ENCODE data around the gene B3GALT5.
"Not testable (repeated sequence)": the region's sequence is repeated elsewhere in the genome, so short reads cannot be mapped to it uniquely, and the experiment has no call there.

Gene B3GALT5

DNA sequence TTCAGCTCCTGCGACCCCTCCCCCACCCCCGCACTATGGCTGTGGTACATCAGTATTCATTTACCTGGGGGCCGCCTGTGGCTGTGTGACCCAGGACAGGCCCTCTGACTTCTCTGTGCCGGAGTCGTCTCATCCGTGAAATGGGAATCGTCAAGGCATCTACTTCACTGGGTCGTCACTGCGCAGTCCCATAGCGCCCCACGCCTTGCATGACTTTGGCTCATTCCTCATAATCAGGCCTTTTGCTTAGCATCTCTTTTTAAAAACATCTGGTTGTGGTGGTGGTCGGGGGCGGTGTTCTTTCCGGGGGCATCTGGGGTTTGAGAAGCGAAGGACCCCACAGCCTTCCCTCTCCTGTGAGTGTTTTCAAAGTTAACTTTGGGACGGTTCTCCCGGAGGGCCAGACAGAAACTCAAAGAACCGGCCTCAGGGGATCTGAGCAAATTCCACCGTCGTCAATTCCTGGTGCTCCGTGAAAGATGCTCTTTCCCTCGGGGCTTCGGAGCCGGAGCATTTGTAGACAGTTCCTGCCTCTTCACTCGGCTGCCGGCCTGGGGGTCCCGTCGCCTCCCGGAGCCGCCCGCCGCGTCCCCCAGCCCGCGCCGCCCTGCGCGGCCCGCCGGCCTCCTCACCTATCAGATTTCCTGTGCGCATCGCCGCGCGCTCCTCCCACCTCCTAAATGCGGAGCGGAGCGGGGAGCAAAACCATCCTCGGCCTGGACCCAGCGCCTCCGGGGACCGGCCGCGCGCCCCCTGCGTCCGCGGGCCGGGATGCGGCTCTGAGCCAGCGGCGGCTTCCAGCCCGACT lies at the start of gene B3GALT5:
Gene B3GALT5 (plus strand): TSS at position 708 of the 808 bp plus-strand sequence. CDS start 47,620 bp downstream, outside the sequence.
- DNase-seq: peak in 7 of 10 donors; percentile 11 to 88 (median 22)
- intact Hi-C loops (cut with DNase I): no loop called here

DNA sequence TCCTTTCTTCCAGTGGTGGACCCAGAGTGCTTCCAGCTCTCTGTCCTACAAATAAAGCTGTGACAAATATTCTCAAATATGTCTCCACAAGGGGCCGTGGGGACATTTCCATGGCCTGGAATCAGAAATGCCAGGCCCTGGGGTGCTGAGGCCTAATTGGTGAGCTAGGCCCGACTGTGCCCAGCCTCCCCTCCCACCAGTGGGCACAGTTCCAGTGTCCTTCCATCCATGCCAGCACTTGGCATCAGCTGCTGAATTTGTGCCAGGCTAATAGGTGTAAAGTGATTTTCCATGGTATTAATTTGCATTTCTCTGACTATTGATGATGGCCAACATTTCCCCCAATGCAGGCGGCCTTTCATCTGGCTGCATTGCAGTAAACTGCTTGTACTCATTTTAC lies 48.5 kb upstream of the B3GALT5 start:
- peak in 7 of 10 donors; percentile 17 to 85 (median 41) for DNase-seq

GRCh38 chr21:39567180-39567972 lies 45.4 kb upstream of the B3GALT5 start:
- intact Hi-C loops (cut with DNase I): no loop called here
- DNase-seq: no peak

More for the DNA sequence above, 48.5 kb upstream of the B3GALT5 start:
- intact Hi-C loops (cut with DNase I): no loop called here

GRCh38 chr21:39568361-39568760 lies 44.4 kb upstream of the B3GALT5 start:
- no peak for DNase-seq
- intact Hi-C loops (cut with DNase I): no loop called here

- intact Hi-C loops (cut with DNase I): no loop called here
- no peak for DNase-seq
These were observed 37.0 kb upstream of the B3GALT5 start for GRCh38 chr21:39575775-39576174.

DNA sequence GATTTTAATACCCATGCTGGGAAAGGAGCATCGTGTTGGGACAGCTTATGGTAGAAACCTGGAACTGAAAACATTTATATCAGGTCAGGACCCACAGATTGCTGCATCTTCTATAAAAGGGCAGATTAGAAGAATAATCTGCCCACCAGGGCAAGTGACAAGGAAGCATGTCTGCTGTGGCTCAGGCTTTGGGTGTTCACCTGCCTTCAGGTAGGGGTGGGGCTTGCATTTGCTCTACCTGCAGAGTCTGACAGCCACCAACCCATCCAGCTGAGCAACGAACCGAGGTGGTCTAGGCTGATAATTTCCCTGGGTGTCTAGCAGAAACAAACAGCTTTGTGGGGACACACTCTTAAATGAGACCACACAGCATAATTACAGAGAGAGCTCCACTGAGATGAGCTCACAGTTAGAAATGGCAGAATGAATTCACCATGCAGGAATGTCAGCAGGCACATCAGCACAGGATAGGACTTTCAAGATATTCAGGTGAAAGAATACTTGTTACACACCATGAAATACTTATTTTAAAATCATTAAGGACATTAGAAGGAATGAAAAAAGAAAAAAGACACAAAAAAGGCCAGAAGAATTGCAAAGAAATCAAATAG lies 36.1 kb upstream of the B3GALT5 start:
- no peak for DNase-seq
- intact Hi-C loops (cut with DNase I): no loop called here

DNA sequence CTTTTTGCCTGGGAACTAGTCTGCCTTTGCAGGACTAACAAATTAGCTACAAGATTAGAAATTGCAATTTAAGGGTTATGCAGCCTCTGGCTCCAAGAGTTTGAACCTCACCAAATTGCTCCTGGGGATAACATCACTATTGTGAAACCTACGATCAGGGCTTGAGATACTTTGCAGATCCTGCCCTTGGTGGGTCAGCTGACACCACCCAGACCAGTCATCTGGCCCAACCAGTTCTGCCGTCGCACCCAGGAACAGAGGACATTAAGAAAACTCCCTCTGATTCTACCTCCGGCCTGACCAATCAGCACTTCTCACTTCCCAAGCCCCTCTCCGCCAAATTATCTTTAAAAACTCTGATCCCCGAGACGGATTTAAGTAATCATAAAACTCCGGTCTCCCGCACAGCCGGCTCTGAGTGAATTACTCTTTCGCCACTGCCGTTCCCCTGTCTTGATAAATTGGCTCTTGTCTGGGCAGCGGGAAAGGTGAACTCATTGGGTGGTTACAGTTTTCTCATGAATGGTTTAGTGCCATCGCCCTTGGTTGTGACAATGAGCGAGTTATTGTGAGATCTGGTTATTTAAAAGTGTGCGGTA lies 32.9 kb upstream of the B3GALT5 start:
- intact Hi-C loops (cut with DNase I): no loop called here
- DNase-seq: no peak

GRCh38 chr21:39580744-39581143 lies 32.0 kb upstream of the B3GALT5 start:
- no peak for DNase-seq

GRCh38 chr21:39581414-39581813 lies 31.3 kb upstream of the B3GALT5 start:
- DNase-seq: no peak
- intact Hi-C loops (cut with DNase I): no loop called here

More at GRCh38 chr21:39580744-39581143, 32.0 kb upstream of the B3GALT5 start:
- intact Hi-C loops (cut with DNase I): no loop called here

- intact Hi-C loops (cut with DNase I): no loop called here
- no peak for DNase-seq
These were observed 30.0 kb upstream of the B3GALT5 start for GRCh38 chr21:39582749-39583148.

GRCh38 chr21:39583586-39583985 lies 29.2 kb upstream of the B3GALT5 start:
- intact Hi-C loops (cut with DNase I); DNase-seq: not testable (repeated sequence)

DNA sequence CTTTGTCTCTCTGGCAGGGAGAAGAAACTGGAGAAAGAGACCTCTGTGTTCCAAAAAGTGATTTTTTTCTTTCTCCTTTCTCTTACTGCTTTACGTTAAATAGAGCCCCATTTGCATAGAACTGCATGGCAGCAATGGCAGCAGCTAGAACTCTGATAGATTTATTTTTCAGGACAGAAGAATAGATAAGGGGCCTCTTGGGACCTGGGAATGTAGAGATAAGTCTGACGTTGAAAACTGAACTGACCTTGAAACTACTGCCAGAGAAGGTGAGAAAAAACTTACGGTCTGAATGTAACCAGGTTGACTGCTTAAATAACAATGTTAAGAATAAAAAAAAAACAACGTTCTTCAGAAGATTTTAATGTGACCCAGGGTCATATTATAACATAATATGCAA lies 25.4 kb upstream of the B3GALT5 start:
- no peak for DNase-seq
- intact Hi-C loops (cut with DNase I): no loop called here

- DNase-seq: no peak
- intact Hi-C loops (cut with DNase I): no loop called here
These were observed 23.9 kb upstream of the B3GALT5 start for GRCh38 chr21:39588884-39589283.

DNA sequence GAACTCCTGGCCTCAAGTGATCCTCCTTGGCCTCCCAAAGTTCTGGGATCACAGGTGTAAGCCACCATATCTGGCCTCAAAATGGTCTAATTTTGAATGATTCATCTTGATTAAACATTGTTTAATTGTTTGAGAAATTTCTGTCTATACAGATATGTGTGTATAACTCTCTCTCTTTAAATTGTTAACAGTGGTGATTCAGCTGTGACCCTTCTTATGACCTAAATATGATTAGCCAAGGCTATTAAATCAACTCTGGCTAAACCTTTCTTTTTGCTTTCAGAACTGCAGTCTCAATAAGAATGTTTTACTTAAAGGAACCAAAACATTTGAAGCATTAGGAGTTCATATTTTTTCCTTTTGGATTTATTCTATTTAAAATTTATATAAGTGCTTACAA lies 19.2 kb upstream of the B3GALT5 start:
- no peak for DNase-seq
- intact Hi-C loops (cut with DNase I): no loop called here

DNA sequence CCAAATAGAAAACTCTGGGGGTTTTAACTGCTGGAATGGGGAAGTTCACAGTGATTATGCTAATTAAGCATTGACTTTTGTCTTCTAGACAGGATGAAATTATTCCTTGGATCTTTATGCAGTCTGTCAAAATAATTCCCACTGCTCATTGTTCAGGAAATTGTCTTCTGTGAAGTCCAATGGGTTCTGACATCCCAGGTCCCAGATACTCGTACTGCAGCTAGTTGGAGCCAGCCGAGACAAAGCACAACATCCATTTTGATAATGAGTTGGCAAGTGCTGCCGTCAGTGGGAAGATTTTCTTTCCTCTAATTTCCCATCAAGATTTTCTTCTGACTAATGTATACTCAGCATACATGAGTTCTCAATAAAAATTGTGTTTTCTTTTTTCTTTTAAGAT lies 17.3 kb upstream of the B3GALT5 start:
- DNase-seq: no peak
- intact Hi-C loops (cut with DNase I): no loop called here

- intact Hi-C loops (cut with DNase I): no loop called here
- DNase-seq: peak in 1 of 10 donors; percentile 32
These were observed 15.1 kb upstream of the B3GALT5 start for GRCh38 chr21:39597595-39597994.

DNA sequence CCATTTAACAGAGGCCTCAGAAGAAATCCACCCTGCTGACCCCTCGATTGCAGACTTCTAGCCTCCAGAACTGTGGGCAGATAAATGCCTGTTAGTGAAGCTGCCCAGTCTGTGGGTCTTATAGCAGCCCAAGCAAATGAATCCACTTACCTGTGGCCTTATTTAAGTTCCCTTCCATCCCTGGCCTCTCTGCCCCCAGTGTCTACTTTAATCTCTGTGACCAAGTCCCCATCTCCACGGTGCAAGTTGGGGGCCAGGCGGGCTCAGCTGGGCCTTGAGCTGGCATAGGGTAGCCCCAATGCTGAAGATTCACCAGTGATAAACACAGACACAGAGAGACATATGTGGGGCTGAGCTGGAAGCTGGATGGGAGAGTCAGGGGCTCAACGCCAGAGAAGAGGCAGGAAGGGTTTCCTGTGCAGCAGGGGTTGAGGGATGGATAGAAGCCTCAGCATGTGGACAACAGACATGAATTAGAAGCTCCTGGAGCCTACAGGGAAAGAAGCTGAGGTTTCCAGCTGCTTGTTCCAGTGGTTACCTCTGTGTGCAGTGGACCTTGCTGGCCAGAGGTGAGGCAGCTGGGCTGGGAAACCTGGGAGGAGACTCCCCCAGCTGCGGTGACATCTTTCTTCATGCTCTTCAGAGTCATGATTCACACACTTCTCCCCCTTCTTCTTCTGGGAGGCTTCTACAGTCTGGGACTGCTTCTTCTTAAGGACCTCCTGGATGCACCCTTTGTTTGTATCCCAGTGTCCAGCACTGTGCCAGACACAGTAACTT lies 13.4 kb upstream of the B3GALT5 start:
- no peak for DNase-seq
- intact Hi-C loops (cut with DNase I): no loop called here

- no peak for DNase-seq
- intact Hi-C loops (cut with DNase I): no loop called here
These were observed 11.4 kb upstream of the B3GALT5 start for GRCh38 chr21:39601187-39601928.

DNA sequence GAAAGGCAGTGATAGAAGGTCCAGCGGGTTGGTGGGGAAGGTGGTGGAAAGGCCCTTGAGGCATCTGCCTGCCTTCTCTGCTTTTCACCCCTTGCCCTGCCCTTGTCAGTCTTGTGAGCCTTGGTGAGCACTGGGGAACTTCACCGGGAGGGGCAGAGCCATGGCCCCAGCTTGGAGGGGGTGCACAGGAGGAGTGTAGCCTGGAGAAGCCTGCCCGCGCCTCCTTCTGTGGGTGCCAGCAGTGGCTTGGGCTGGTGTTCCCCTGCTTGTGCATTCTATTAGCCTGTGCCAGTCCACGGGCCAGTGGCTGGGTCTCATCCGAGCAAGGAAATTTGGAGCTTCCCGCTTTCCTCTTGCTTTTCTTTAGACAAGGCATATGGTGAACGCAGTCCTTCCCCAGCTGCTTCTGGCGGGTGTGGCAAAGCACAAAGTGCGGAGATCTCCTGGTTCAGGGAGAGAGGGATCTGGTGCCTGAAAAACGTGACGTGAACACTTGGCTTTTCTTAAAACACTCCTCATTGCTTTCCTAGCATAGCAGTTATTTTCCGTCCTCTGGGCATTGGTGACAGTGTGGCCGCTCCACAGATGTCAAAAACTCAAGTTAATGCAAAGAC lies 10.6 kb upstream of the B3GALT5 start:
- intact Hi-C loops (cut with DNase I): no loop called here
- no peak for DNase-seq

Measured in posterior cingulate gyrus (tissue), 11 donors.